H9 (cell line): ENCODE data around the gene PCDHGA2. TPM values are rescaled to one million over a fixed set of nuclear protein-coding genes. Genes with fewer than 3 reads are reported as not detected.

ENCODE experiments used
- DNase-seq: peaks from one replicate; pipeline ENCODE4 v3.0.0-alpha.2; 2017
- H2AFZ ChIP-seq: one replicate; pipeline ENCODE4 v1.6.1; 2013; ENCODE audit warnings: mild to moderate bottlenecking, low read length, control low read depth, moderate library complexity
- H2AK5ac ChIP-seq: 2 replicates; pipeline ENCODE4 v1.6.1; 2013; ENCODE audit warnings: low read length, control low read depth, mixed read lengths; ENCODE audit not compliant: insufficient read length
- H2BK120ac ChIP-seq: one replicate; pipeline ENCODE4 v1.6.1; 2013; ENCODE audit warnings: low read depth, mild to moderate bottlenecking, low read length, control low read depth, inconsistent platforms; ENCODE audit not compliant: poor library complexity, severe bottlenecking
- H2BK12ac ChIP-seq: 2 replicates; pipeline ENCODE4 v1.6.1; 2013; ENCODE audit warnings: low read length, control low read depth, mixed read lengths, low read depth; ENCODE audit not compliant: insufficient read length
- H2BK15ac ChIP-seq: 2 replicates; pipeline ENCODE4 v1.6.1; 2013; ENCODE audit warnings: low read depth, low read length, control low read depth
- H2BK20ac ChIP-seq: one replicate; pipeline ENCODE4 v1.6.1; 2013; ENCODE audit warnings: low read depth, mild to moderate bottlenecking, low read length, control low read depth, inconsistent platforms; ENCODE audit not compliant: poor library complexity, severe bottlenecking
- H2BK5ac ChIP-seq: 2 replicates; pipeline ENCODE4 v1.6.1; 2013; ENCODE audit warnings: low read length, control low read depth, mixed read lengths; ENCODE audit not compliant: insufficient read length
- H3K14ac ChIP-seq: 2 replicates; pipeline ENCODE4 v1.6.1; 2013; ENCODE audit warnings: low read length, control low read depth; ENCODE audit not compliant: insufficient read depth
- H3K18ac ChIP-seq: 2 replicates; pipeline ENCODE4 v1.6.1; 2013; ENCODE audit warnings: low read depth, mild to moderate bottlenecking, mixed read lengths, low read length, control low read depth; ENCODE audit not compliant: insufficient read length
- H3K23ac ChIP-seq: 2 replicates; pipeline ENCODE4 v1.6.1; 2013; ENCODE audit warnings: low read length, control low read depth, mixed read lengths, low read depth; ENCODE audit not compliant: insufficient read length
- H3K23me2 ChIP-seq: 2 replicates; pipeline ENCODE4 v1.6.1; 2013; ENCODE audit warnings: low read depth, mild to moderate bottlenecking, mixed read lengths, low read length, control low read depth; ENCODE audit not compliant: insufficient read length, poor library complexity, severe bottlenecking
- H3K27ac ChIP-seq: 2 replicates; pipeline ENCODE4 v1.5.1; 2013; ENCODE audit warnings: low read length, control low read depth, mixed read lengths, low read depth; ENCODE audit not compliant: insufficient read length
- H3K27me3 ChIP-seq: 2 replicates; pipeline ENCODE4 v1.6.1; 2013; ENCODE audit warnings: low read length, control low read depth, inconsistent platforms; ENCODE audit not compliant: insufficient read depth
- H3K4ac ChIP-seq: 2 replicates; pipeline ENCODE4 v1.6.1; 2013; ENCODE audit warnings: low read depth, mild to moderate bottlenecking, control low read depth, inconsistent platforms, low read length, moderate library complexity
- H3K4me1 ChIP-seq: 2 replicates; pipeline ENCODE4 v1.6.1; 2013; ENCODE audit warnings: low read length, control low read depth, inconsistent platforms; ENCODE audit not compliant: insufficient read depth
- H3K4me2 ChIP-seq: 2 replicates; pipeline ENCODE4 v1.6.1; 2013; ENCODE audit warnings: low read length, control low read depth, mixed read lengths; ENCODE audit not compliant: insufficient read length, insufficient read depth
- H3K56ac ChIP-seq: 2 replicates; pipeline ENCODE4 v1.6.1; 2013; ENCODE audit warnings: low read depth, mild to moderate bottlenecking, mixed read lengths, low read length, control low read depth; ENCODE audit not compliant: insufficient read length
- H3K79me1 ChIP-seq: 2 replicates; pipeline ENCODE4 v1.6.1; 2013; ENCODE audit warnings: low read depth, mild to moderate bottlenecking, moderate library complexity, low read length, control low read depth, inconsistent platforms; ENCODE audit not compliant: insufficient read depth, poor library complexity, severe bottlenecking
- H3K79me2 ChIP-seq: 2 replicates; pipeline ENCODE4 v1.6.1; 2013; ENCODE audit warnings: low read length, control low read depth, inconsistent platforms; ENCODE audit not compliant: insufficient read depth
- H3K9ac ChIP-seq: 2 replicates; pipeline ENCODE4 v1.6.1; 2013; ENCODE audit warnings: low read length, control low read depth, mixed read lengths; ENCODE audit not compliant: insufficient read length; ENCODE audit errors: extremely low read depth
- H3K9me3 ChIP-seq: one replicate; pipeline ENCODE4 v1.6.1; 2013; ENCODE audit warnings: low read depth, low read length, inconsistent platforms; ENCODE audit not compliant: control insufficient read depth
- H3T11ph ChIP-seq: one replicate; pipeline ENCODE4 v1.6.1; 2013; ENCODE audit warnings: mild to moderate bottlenecking, low read length, control low read depth, inconsistent platforms
- H4K20me1 ChIP-seq: one replicate; pipeline ENCODE4 v1.6.1; 2013; ENCODE audit not compliant: control insufficient read depth, insufficient read length, insufficient read depth
- H4K5ac ChIP-seq: 2 replicates; pipeline ENCODE4 v1.6.1; 2013; ENCODE audit warnings: low read depth, mild to moderate bottlenecking, mixed read lengths, low read length, control low read depth; ENCODE audit not compliant: insufficient read length
- H4K8ac ChIP-seq: replicated peaks from 2 replicates; pipeline ENCODE4 v1.6.1; 2013; ENCODE audit warnings: low read length, control low read depth, mixed read lengths, low read depth; ENCODE audit not compliant: insufficient read length
- H4K91ac ChIP-seq: 2 replicates; pipeline ENCODE4 v1.6.1; 2013; ENCODE audit warnings: low read depth, mild to moderate bottlenecking, moderate library complexity, mixed read lengths, low read length, control low read depth; ENCODE audit not compliant: insufficient read length
- H3K27ac Mint-ChIP-seq, 3 experiments: 2 replicates in 2 of 3; 3 replicates in 1 of 3; pipeline ENCODE4 v1.8.0; 2020 to 2021; ENCODE audit warnings: mixed read lengths in 3 of 3, mild to moderate bottlenecking in 1 of 3, moderate library complexity in 1 of 3
- H3K27me3 Mint-ChIP-seq: 2 replicates; pipeline ENCODE4 v1.8.0; 2021; ENCODE audit warnings: low read depth, mild to moderate bottlenecking, moderate library complexity, mixed read lengths
- H3K36me3 Mint-ChIP-seq, 3 experiments: 2 replicates in 2 of 3; 3 replicates in 1 of 3; pipeline ENCODE4 v1.8.0; 2020 to 2021; ENCODE audit warnings: low read depth in 3 of 3, mixed read lengths in 3 of 3; ENCODE audit not compliant: insufficient read depth in 1 of 3
- H3K4me1 Mint-ChIP-seq, 2 experiments: 2 replicates each; pipeline ENCODE4 v1.8.0; 2020; ENCODE audit warnings: mixed read lengths in 2 of 2
- H3K4me3 Mint-ChIP-seq, 2 experiments: 2 replicates in 1 of 2; 3 replicates in 1 of 2; pipeline ENCODE4 v1.8.0; 2020 to 2021; ENCODE audit warnings: mild to moderate bottlenecking in 2 of 2, mixed read lengths in 2 of 2, moderate library complexity in 1 of 2
- H3K9me3 Mint-ChIP-seq, 2 experiments: 2 replicates in 1 of 2; 3 replicates in 1 of 2; pipeline ENCODE4 v1.8.0; 2020; ENCODE audit warnings: mild to moderate bottlenecking in 2 of 2, mixed read lengths in 2 of 2, moderate library complexity in 1 of 2
- WGBS: extraction: QIAGEN DNeasy Blood & Tissue Kit; methylation state at CpG from one replicate; pipeline ENCODE4 v1.1.7; 2013; ENCODE audit warnings: missing lambda C conversion rate, low lambda C conversion rate, mixed read lengths; ENCODE audit not compliant: insufficient read length; ENCODE audit errors: extremely low coverage; 5-methylcytosine and 5-hydroxymethylcytosine counted together
- total RNA-seq: library from RNA; stranded (reverse); gene quantifications from 2 replicates; pipeline ENCODE4 v1.2.1, GENCODE V29; 2021
- TF ChIP-seq, protein P1 (sequence below): fragments of 200-600 bp; sonication (generic); conservative IDR thresholded peaks from 3 replicates; pipeline ENCODE4 v1.8.0; 2021; ENCODE audit warnings: antibody characterized with exemption, mild to moderate bottlenecking

Gene PCDHGA2
- total RNA-seq, 1 experiment from 2014 or later = 0.90 TPM

DNA sequence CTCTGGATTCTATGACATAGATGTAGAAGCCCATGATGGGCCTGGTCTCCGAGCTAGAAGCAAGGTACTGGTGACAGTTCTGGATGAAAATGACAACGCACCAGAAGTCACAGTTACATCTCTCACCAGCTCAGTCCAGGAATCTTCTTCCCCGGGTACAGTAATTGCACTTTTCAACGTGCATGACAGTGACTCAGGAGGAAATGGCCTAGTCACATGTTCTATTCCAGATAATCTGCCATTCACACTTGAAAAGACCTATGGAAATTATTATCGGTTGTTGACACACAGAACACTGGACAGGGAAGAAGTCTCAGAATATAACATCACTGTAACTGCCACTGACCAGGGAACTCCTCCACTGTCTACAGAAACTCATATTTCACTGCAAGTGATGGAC is 17.6 kb downstream of the PCDHGA2 start:
- Histone ChIP-seq H4K20me1 (no peaks in the 10 kb centered on the region), H3K23ac (no peak overlapping the region), H2BK5ac (no peak overlapping the region), H2BK12ac (no peak overlapping the region), H3T11ph (no peak overlapping the region), H3K9ac (no peak overlapping the region), H2BK20ac (no peak overlapping the region), H3K56ac (no peak overlapping the region), H3K9me3 (peaks cover 29% of the 10 kb centered on the region), H3K27ac (no peak overlapping the region), H2BK15ac (no peak overlapping the region), H4K8ac (no peak overlapping the region), H2BK120ac (no peak overlapping the region), H3K79me2 (no peaks in the 10 kb centered on the region), H3K4me1 (no peaks in the 10 kb centered on the region), H4K5ac (no peak overlapping the region), H3K23me2 (no peaks in the 10 kb centered on the region), H3K18ac (no peak overlapping the region), H3K27me3 (no peaks in the 10 kb centered on the region), H3K4me2 (no peak overlapping the region), H3K14ac (no peak overlapping the region), H3K79me1 (no peaks in the 10 kb centered on the region), H2AFZ (no peak overlapping the region), H2AK5ac (no peak overlapping the region), H3K4ac (no peak overlapping the region), H4K91ac (no peak overlapping the region)
- no peak for DNase-seq
- peaks cover 3% of the 10 kb centered on the region for H3K27me3 Mint-ChIP-seq
- H3K4me3 Mint-ChIP-seq = peak overlapping the region in 1 of 2 experiments; percentile 8; a peak in 1 of 5 replicates
- no CpG with 5 or more reads among the region's 5 CpGs for WGBS
- TF ChIP-seq, protein P1, sequence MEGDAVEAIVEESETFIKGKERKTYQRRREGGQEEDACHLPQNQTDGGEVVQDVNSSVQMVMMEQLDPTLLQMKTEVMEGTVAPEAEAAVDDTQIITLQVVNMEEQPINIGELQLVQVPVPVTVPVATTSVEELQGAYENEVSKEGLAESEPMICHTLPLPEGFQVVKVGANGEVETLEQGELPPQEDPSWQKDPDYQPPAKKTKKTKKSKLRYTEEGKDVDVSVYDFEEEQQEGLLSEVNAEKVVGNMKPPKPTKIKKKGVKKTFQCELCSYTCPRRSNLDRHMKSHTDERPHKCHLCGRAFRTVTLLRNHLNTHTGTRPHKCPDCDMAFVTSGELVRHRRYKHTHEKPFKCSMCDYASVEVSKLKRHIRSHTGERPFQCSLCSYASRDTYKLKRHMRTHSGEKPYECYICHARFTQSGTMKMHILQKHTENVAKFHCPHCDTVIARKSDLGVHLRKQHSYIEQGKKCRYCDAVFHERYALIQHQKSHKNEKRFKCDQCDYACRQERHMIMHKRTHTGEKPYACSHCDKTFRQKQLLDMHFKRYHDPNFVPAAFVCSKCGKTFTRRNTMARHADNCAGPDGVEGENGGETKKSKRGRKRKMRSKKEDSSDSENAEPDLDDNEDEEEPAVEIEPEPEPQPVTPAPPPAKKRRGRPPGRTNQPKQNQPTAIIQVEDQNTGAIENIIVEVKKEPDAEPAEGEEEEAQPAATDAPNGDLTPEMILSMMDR = no peak
- peaks cover 60 to 63% of the 10 kb centered on the region in 2 experiments for H3K9me3 Mint-ChIP-seq
- H3K4me1 Mint-ChIP-seq = peaks cover 2 to 3% of the 10 kb centered on the region in 2 experiments; a peak in 2 of 4 replicates
- peaks cover 25 to 68% (median 50%) of the 10 kb centered on the region in 3 experiments for H3K36me3 Mint-ChIP-seq
- H3K27ac Mint-ChIP-seq = no peak overlapping the region
